ENCODE measurements around the gene CR1. TPM values are rescaled to one million over a fixed set of nuclear protein-coding genes. Genes with fewer than 3 reads are reported as not detected.

CR1 gene
- total RNA-seq, 1 experiment from 2014 or later: 0.13 TPM

- Mint-ChIP-seq H3K36me3 (no peaks in the 10 kb centered on the region), H3K4me3 (no peak overlapping the region), H3K4me1 (no peaks in the 10 kb centered on the region), H3K27ac (no peak overlapping the region), H3K27me3 (ENCODE audit: low read depth) (no peaks in the 10 kb centered on the region; the same call in 1 of the 2 replicates), H3K9me3 (no peaks in the 10 kb centered on the region)
- no peak for DNase-seq (ENCODE audit: low spot score)
- ChIA-PET CTCF (interaction anchor here (1.3 kb wide), 1 partner anchor 58 kb away, joined by 3 read pairs; no protein-coding TSS in a partner anchor), POLR2A (no interaction called here)
- ATAC-seq: no peak
- TF ChIP-seq TEAD1 (CRISPR knock-in tag; IDR thresholded peaks at IDR 0.05): no peak
- TF ChIP-seq ATF3 (CRISPR knock-in tag; conservative IDR thresholded peaks at IDR 0.05): no peak
- no peak for TF ChIP-seq ZNF532 (CRISPR knock-in tag; IDR thresholded peaks at IDR 0.05; ENCODE audit: borderline replicate concordance)
- TF ChIP-seq FOXJ3 (CRISPR knock-in tag; IDR thresholded peaks at IDR 0.05; ENCODE audit: borderline replicate concordance): no peak
- no peak for TF ChIP-seq ZNF396 (CRISPR knock-in tag; IDR thresholded peaks at IDR 0.05; ENCODE audit: borderline replicate concordance)
- TF ChIP-seq CTCF (IDR thresholded peaks at IDR 0.05): no peak
- TF ChIP-seq PRRX2 (CRISPR knock-in tag; IDR thresholded peaks at IDR 0.05): no peak
- TF ChIP-seq MAX (CRISPR knock-in tag; IDR thresholded peaks at IDR 0.05): no peak
- no peak for TF ChIP-seq USF1 (CRISPR knock-in tag; IDR thresholded peaks at IDR 0.05)
These were observed 33.4 kb upstream of the CR1 start for GRCh38 chr1:207462535-207462934.

GRCh38 chr1:207463021-207463420 is 32.9 kb upstream of the CR1 start:
- ChIA-PET POLR2A (no interaction called here), CTCF (interaction anchor here (1.1 kb wide), 1 partner anchor 61 kb away, joined by 5 read pairs; no protein-coding TSS in a partner anchor)
- Mint-ChIP-seq H3K27me3 (ENCODE audit: low read depth) (no peaks in the 10 kb centered on the region; the same call in 1 of the 2 replicates), H3K4me3 (no peak overlapping the region), H3K27ac (no peak overlapping the region), H3K4me1 (no peaks in the 10 kb centered on the region), H3K9me3 (no peaks in the 10 kb centered on the region), H3K36me3 (no peaks in the 10 kb centered on the region)
- ATAC-seq (no peak), DNase-seq (ENCODE audit: low spot score) (no peak)
- no peak for TF ChIP-seq CREB1 (CRISPR knock-in tag; IDR thresholded peaks at IDR 0.05)
- no peak for TF ChIP-seq CTCF (IDR thresholded peaks at IDR 0.05)
- TF ChIP-seq ATF6 (CRISPR knock-in tag; IDR thresholded peaks at IDR 0.05): no peak
- TF ChIP-seq PREB (CRISPR knock-in tag; IDR thresholded peaks at IDR 0.05; ENCODE audit: borderline replicate concordance): no peak
- TF ChIP-seq NR2C2 (CRISPR knock-in tag; IDR thresholded peaks at IDR 0.05): no peak
- no peak for TF ChIP-seq SOX15 (CRISPR knock-in tag; IDR thresholded peaks at IDR 0.05)

Data from WTC11 (cell line).